ENCODE measurements around the gene DGKI.
A peak's percentile ranks its signal among the peaks of the same experiment; 100 is the strongest.

The DGKI gene

GRCh38 chr7:137345799-137346449 lies 500.9 kb downstream of the DGKI start:
- H2BK12ac ChIP-seq (ENCODE audit: low read length): no peak overlapping the region
- DNase-seq (ENCODE audit: low spot score): no peak
- H3K27ac ChIP-seq (replicated peaks; ENCODE audit: low read length): no peak overlapping the region

GRCh38 chr7:137343281-137343841 lies 503.4 kb downstream of the DGKI start, which contains the start of gene PTN:
TSS of gene PTN (minus strand) at chr7:137343733. CDS start at chr7:137254973, 88,760 bp downstream.
- Histone ChIP-seq H4K8ac (ENCODE audit: low read depth, low read length) (no peak within 1 kb of the TSS), H4K91ac (ENCODE audit: low read depth, low read length, poor library complexity) (no peak within 1 kb of the TSS), H3K79me1 (ENCODE audit: low read depth, low read length) (no peaks in the 10 kb centered on the region), H2BK120ac (ENCODE audit: low read depth, low read length) (no peak within 1 kb of the TSS), H3K9me3 (replicated peaks in 1 of 2; ENCODE audit: control insufficient read depth in 2 of 2, insufficient read depth in 1 of 2, low read depth in 1 of 2, low read length in 2 of 2) (peaks cover 0 to 16% of the 10 kb centered on the region in 2 donors), H3K27me3 (ENCODE audit: control insufficient read depth in 3 of 3, insufficient read depth in 3 of 3, low read depth in 1 of 3, low read length in 3 of 3) (no peaks in the 10 kb centered on the region), H3K18ac (ENCODE audit: low read length) (peak within 1 kb of the TSS; percentile 85), H3K27ac (replicated peaks; ENCODE audit: low read length) (peak within 1 kb of the TSS; percentile 85), H2BK12ac (ENCODE audit: low read length) (peak within 1 kb of the TSS; percentile 64), H2BK15ac (ENCODE audit: low read length) (peak within 1 kb of the TSS; percentile 28), H2BK5ac (ENCODE audit: low read length) (no peak within 1 kb of the TSS), H3K36me3 (replicated peaks in 1 of 2; ENCODE audit: control insufficient read depth in 2 of 2, insufficient read depth in 2 of 2, low read length in 2 of 2) (peaks cover 0 to 14% of the 10 kb centered on the region in 2 donors), H2AFZ (ENCODE audit: low read length) (peak within 1 kb of the TSS; percentile 93), H3K4me2 (ENCODE audit: insufficient read depth, low read length, poor library complexity, severe bottlenecking) (peak within 1 kb of the TSS; percentile 89), H3K4me3 (ENCODE audit: low read length in 2 of 2) (peak within 1 kb of the TSS; percentile 72 to 83), H2AK5ac (ENCODE audit: low read depth, low read length) (no peak within 1 kb of the TSS), H3K9ac (ENCODE audit: low read depth, low read length, poor library complexity) (peak within 1 kb of the TSS; percentile 94), H3K23ac (ENCODE audit: low read depth, low read length, poor library complexity) (no peak within 1 kb of the TSS), H3K14ac (ENCODE audit: low read length) (peak within 1 kb of the TSS; percentile 14), H3K4me1 (ENCODE audit: control insufficient read depth in 2 of 2, insufficient read depth in 1 of 2, low read depth in 1 of 2, low read length in 2 of 2) (peaks cover 4 to 8% of the 10 kb centered on the region in 2 donors), H3K4ac (ENCODE audit: low read length) (no peak within 1 kb of the TSS)
- peak; percentile 78 for DNase-seq (ENCODE audit: low spot score)
- no CpG with 5 or more reads among the region's 23 CpGs for WGBS, 2 donors (ENCODE audit: extremely low coverage in 2 of 2, insufficient read length in 2 of 2, insufficient replicate concordance in 1 of 2)

More at GRCh38 chr7:137345799-137346449, 500.9 kb downstream of the DGKI start:
- Histone ChIP-seq H3K4me1 (ENCODE audit: control insufficient read depth in 2 of 2, insufficient read depth in 1 of 2, low read depth in 1 of 2, low read length in 2 of 2) (peaks cover 0 to 6% of the 10 kb centered on the region in 2 donors), H2BK5ac (ENCODE audit: low read length) (no peak overlapping the region), H3K9me3 (replicated peaks in 1 of 2; ENCODE audit: control insufficient read depth in 2 of 2, insufficient read depth in 1 of 2, low read depth in 1 of 2, low read length in 2 of 2) (no peaks in the 10 kb centered on the region), H3K4me2 (ENCODE audit: insufficient read depth, low read length, poor library complexity, severe bottlenecking) (no peak overlapping the region), H3K79me1 (ENCODE audit: low read depth, low read length) (no peaks in the 10 kb centered on the region), H4K8ac (ENCODE audit: low read depth, low read length) (no peak overlapping the region), H2AFZ (ENCODE audit: low read length) (peak overlapping the region; percentile 59), H3K14ac (ENCODE audit: low read length) (no peak overlapping the region), H2BK15ac (ENCODE audit: low read length) (no peak overlapping the region), H3K27me3 (ENCODE audit: control insufficient read depth in 3 of 3, insufficient read depth in 3 of 3, low read depth in 1 of 3, low read length in 3 of 3) (no peaks in the 10 kb centered on the region), H3K4ac (ENCODE audit: low read length) (no peak overlapping the region), H3K23ac (ENCODE audit: low read depth, low read length, poor library complexity) (no peak overlapping the region), H3K4me3 (ENCODE audit: low read length in 2 of 2) (no peak overlapping the region), H3K36me3 (replicated peaks in 1 of 2; ENCODE audit: control insufficient read depth in 2 of 2, insufficient read depth in 2 of 2, low read length in 2 of 2) (no peaks in the 10 kb centered on the region), H4K91ac (ENCODE audit: low read depth, low read length, poor library complexity) (no peak overlapping the region), H3K9ac (ENCODE audit: low read depth, low read length, poor library complexity) (no peak overlapping the region), H2AK5ac (ENCODE audit: low read depth, low read length) (no peak overlapping the region), H2BK120ac (ENCODE audit: low read depth, low read length) (no peak overlapping the region), H3K18ac (ENCODE audit: low read length) (no peak overlapping the region)
- WGBS, 2 donors (ENCODE audit: extremely low coverage in 2 of 2, insufficient read length in 2 of 2, insufficient replicate concordance in 1 of 2): no CpG with 5 or more reads among the region's 6 CpGs

GRCh38 chr7:137342828-137343261 lies 503.9 kb downstream of the DGKI start:
- peak overlapping the region; percentile 94 for H3K9ac ChIP-seq (ENCODE audit: low read depth, low read length, poor library complexity)
- peak overlapping the region; percentile 89 for H3K4me2 ChIP-seq (ENCODE audit: insufficient read depth, low read length, poor library complexity, severe bottlenecking)
- no peak overlapping the region for H4K91ac ChIP-seq (ENCODE audit: low read depth, low read length, poor library complexity)
- H3K27me3 ChIP-seq (ENCODE audit: control insufficient read depth in 3 of 3, insufficient read depth in 3 of 3, low read depth in 1 of 3, low read length in 3 of 3): no peaks in the 10 kb centered on the region
- no peak overlapping the region for H2AK5ac ChIP-seq (ENCODE audit: low read depth, low read length)
- peaks cover 4 to 8% of the 10 kb centered on the region in 2 donors for H3K4me1 ChIP-seq (ENCODE audit: control insufficient read depth in 2 of 2, insufficient read depth in 1 of 2, low read depth in 1 of 2, low read length in 2 of 2)
- no peak overlapping the region for H2BK5ac ChIP-seq (ENCODE audit: low read length)
- peak overlapping the region; percentile 72 to 83 for H3K4me3 ChIP-seq (ENCODE audit: low read length in 2 of 2)
- peak overlapping the region; percentile 85 for H3K18ac ChIP-seq (ENCODE audit: low read length)
- H3K9me3 ChIP-seq (replicated peaks in 1 of 2; ENCODE audit: control insufficient read depth in 2 of 2, insufficient read depth in 1 of 2, low read depth in 1 of 2, low read length in 2 of 2): peaks cover 0 to 20% of the 10 kb centered on the region in 2 donors
- peaks cover 0 to 19% of the 10 kb centered on the region in 2 donors for H3K36me3 ChIP-seq (replicated peaks in 1 of 2; ENCODE audit: control insufficient read depth in 2 of 2, insufficient read depth in 2 of 2, low read length in 2 of 2)
- no peak overlapping the region for H4K8ac ChIP-seq (ENCODE audit: low read depth, low read length)
- no peak overlapping the region for H2BK120ac ChIP-seq (ENCODE audit: low read depth, low read length)
- H3K27ac ChIP-seq (replicated peaks; ENCODE audit: low read length): peak overlapping the region; percentile 85
- H3K4ac ChIP-seq (ENCODE audit: low read length): no peak overlapping the region
- H2BK12ac ChIP-seq (ENCODE audit: low read length): no peak overlapping the region
- H3K23ac ChIP-seq (ENCODE audit: low read depth, low read length, poor library complexity): no peak overlapping the region
- no peaks in the 10 kb centered on the region for H3K79me1 ChIP-seq (ENCODE audit: low read depth, low read length)
- H2BK15ac ChIP-seq (ENCODE audit: low read length): peak overlapping the region; percentile 28
- H2AFZ ChIP-seq (ENCODE audit: low read length): peak overlapping the region; percentile 93
- no peak overlapping the region for H3K14ac ChIP-seq (ENCODE audit: low read length)
- no CpG with 5 or more reads among the region's 5 CpGs for WGBS, 2 donors (ENCODE audit: extremely low coverage in 2 of 2, insufficient read length in 2 of 2, insufficient replicate concordance in 1 of 2)
- DNase-seq (ENCODE audit: low spot score): peak; percentile 15

GRCh38 chr7:137342265-137342664 lies 504.5 kb downstream of the DGKI start:
- no peak overlapping the region for H4K91ac ChIP-seq (ENCODE audit: low read depth, low read length, poor library complexity)
- WGBS, 2 donors (ENCODE audit: extremely low coverage in 2 of 2, insufficient read length in 2 of 2, insufficient replicate concordance in 1 of 2): no CpG with 5 or more reads among the region's 3 CpGs

More at GRCh38 chr7:137342265-137342664, 504.5 kb downstream of the DGKI start:
- Histone ChIP-seq H3K27ac (replicated peaks; ENCODE audit: low read length) (no peak overlapping the region), H3K79me1 (ENCODE audit: low read depth, low read length) (no peaks in the 10 kb centered on the region), H2AFZ (ENCODE audit: low read length) (peak overlapping the region; percentile 79), H2AK5ac (ENCODE audit: low read depth, low read length) (no peak overlapping the region), H3K9ac (ENCODE audit: low read depth, low read length, poor library complexity) (no peak overlapping the region), H2BK120ac (ENCODE audit: low read depth, low read length) (no peak overlapping the region), H3K18ac (ENCODE audit: low read length) (no peak overlapping the region), H3K4me2 (ENCODE audit: insufficient read depth, low read length, poor library complexity, severe bottlenecking) (peak overlapping the region; percentile 50), H2BK15ac (ENCODE audit: low read length) (no peak overlapping the region), H3K36me3 (replicated peaks in 1 of 2; ENCODE audit: control insufficient read depth in 2 of 2, insufficient read depth in 2 of 2, low read length in 2 of 2) (peaks cover 0 to 24% of the 10 kb centered on the region in 2 donors), H3K27me3 (ENCODE audit: control insufficient read depth in 3 of 3, insufficient read depth in 3 of 3, low read depth in 1 of 3, low read length in 3 of 3) (no peaks in the 10 kb centered on the region), H4K8ac (ENCODE audit: low read depth, low read length) (no peak overlapping the region), H3K14ac (ENCODE audit: low read length) (no peak overlapping the region), H3K4me3 (ENCODE audit: low read length in 2 of 2) (peak overlapping the region; percentile 23 to 72), H3K4ac (ENCODE audit: low read length) (no peak overlapping the region), H2BK5ac (ENCODE audit: low read length) (no peak overlapping the region), H2BK12ac (ENCODE audit: low read length) (no peak overlapping the region), H3K4me1 (ENCODE audit: control insufficient read depth in 2 of 2, insufficient read depth in 1 of 2, low read depth in 1 of 2, low read length in 2 of 2) (peaks cover 4 to 8% of the 10 kb centered on the region in 2 donors), H3K23ac (ENCODE audit: low read depth, low read length, poor library complexity) (no peak overlapping the region), H3K9me3 (replicated peaks in 1 of 2; ENCODE audit: control insufficient read depth in 2 of 2, insufficient read depth in 1 of 2, low read depth in 1 of 2, low read length in 2 of 2) (peaks cover 0 to 24% of the 10 kb centered on the region in 2 donors)
- DNase-seq (ENCODE audit: low spot score): no peak

Measured in neuronal stem cell (in vitro differentiated cells).